LNCAP (cell line): ENCODE data around the gene PBRM1.

Experiments
- CTCF ChIP-seq: fragments of 450-650 bp; IDR thresholded peaks from 2 replicates; pipeline ENCODE4 v1.5.1; 2017; ENCODE audit warnings: mild to moderate bottlenecking

PBRM1 gene

GRCh38 chr3:52558436-52558835, 127.3 kb downstream of the PBRM1 start:
- no peak for TF ChIP-seq CTCF

- TF ChIP-seq CTCF: no peak
These were observed 128.4 kb downstream of the PBRM1 start for GRCh38 chr3:52557011-52557960.

- no peak for TF ChIP-seq CTCF
These were observed 130.7 kb downstream of the PBRM1 start for GRCh38 chr3:52555056-52555455.

GRCh38 chr3:52554026-52554755, 131.5 kb downstream of the PBRM1 start:
- TF ChIP-seq CTCF: no peak

- TF ChIP-seq CTCF: no peak
These were observed 133.6 kb downstream of the PBRM1 start for GRCh38 chr3:52552089-52552488.

- TF ChIP-seq CTCF: no peak
These were observed 134.6 kb downstream of the PBRM1 start for GRCh38 chr3:52551118-52551517.

GRCh38 chr3:52547143-52547542, 138.6 kb downstream of the PBRM1 start:
- TF ChIP-seq CTCF: no peak
